DND-41 (cell line): ENCODE results near the gene ARHGEF12.

ENCODE experiments used
- ATAC-seq: fragments of 200-7000 bp; cut with Tn5 transposase; 3 replicates; pipeline ENCODE4 v1.9.1; 2021; ENCODE audit warnings: low read depth; ENCODE audit not compliant: insufficient read depth
- DNase-seq: peaks from one replicate; pipeline ENCODE4 v3.0.0-alpha.2; 2020
- H2AFZ ChIP-seq: 2 replicates; pipeline ENCODE4 v1.6.0; 2012; ENCODE audit warnings: low read depth, low read length
- H3K27ac ChIP-seq: 2 replicates; pipeline ENCODE4 v1.5.1; 2012; ENCODE audit warnings: low read length, inconsistent platforms
- H3K27me3 ChIP-seq: fragments of 200-600 bp; sonication (generic); 2 replicates; pipeline ENCODE4 v1.6.0; 2012; ENCODE audit warnings: low read length, mild to moderate bottlenecking, inconsistent platforms; ENCODE audit not compliant: insufficient read depth, poor library complexity
- H3K36me3 ChIP-seq: 2 replicates; pipeline ENCODE4 v1.5.1; 2012; ENCODE audit warnings: low read length, inconsistent platforms; ENCODE audit not compliant: insufficient read depth
- H3K4me1 ChIP-seq: 2 replicates; pipeline ENCODE4 v1.5.1; 2012; ENCODE audit warnings: mild to moderate bottlenecking, low read length; ENCODE audit not compliant: insufficient read depth
- H3K4me2 ChIP-seq: 2 replicates; pipeline ENCODE4 v1.6.0; 2012; ENCODE audit warnings: mild to moderate bottlenecking, moderate library complexity, low read length, inconsistent platforms; ENCODE audit not compliant: insufficient read depth
- H3K4me3 ChIP-seq, 2 experiments: fragments of 200-600 bp in 1 of 2; shearing (Covaris generic) in 1 of 2; 2 replicates each; pipeline ENCODE4 v1.5.1; 2012 to 2016; ENCODE audit warnings: inconsistent platforms in 2 of 2, low read length in 2 of 2, mild to moderate bottlenecking in 2 of 2, low read depth in 1 of 2, moderate library complexity in 1 of 2
- H3K79me2 ChIP-seq: 2 replicates; pipeline ENCODE4 v1.6.0; 2012; ENCODE audit warnings: low read length, inconsistent platforms; ENCODE audit not compliant: insufficient read depth
- H3K9ac ChIP-seq: 2 replicates; pipeline ENCODE4 v1.6.0; 2012; ENCODE audit warnings: low read depth, mild to moderate bottlenecking, inconsistent platforms, low read length, moderate library complexity
- H3K9me3 ChIP-seq: 2 replicates; pipeline ENCODE4 v1.5.1; 2012; ENCODE audit warnings: low read length, moderate library complexity, mild to moderate bottlenecking, inconsistent platforms; ENCODE audit not compliant: insufficient read depth, severe bottlenecking
- H4K20me1 ChIP-seq: 2 replicates; pipeline ENCODE4 v1.6.0; 2012; ENCODE audit warnings: low read length; ENCODE audit not compliant: insufficient read depth
- EZH2 ChIP-seq: IDR thresholded peaks from 3 replicates; pipeline ENCODE4 v1.6.1; 2012; ENCODE audit warnings: borderline replicate concordance, low read depth, mild to moderate bottlenecking, moderate library complexity, low read length, inconsistent platforms; ENCODE audit not compliant: severe bottlenecking
- TF ChIP-seq, protein P1 (sequence below): IDR thresholded peaks from 2 replicates; pipeline ENCODE4 v1.5.1; 2012; ENCODE audit warnings: borderline replicate concordance, low read length, moderate library complexity, mild to moderate bottlenecking; ENCODE audit not compliant: poor library complexity, severe bottlenecking; ENCODE audit errors: extremely low read depth

ARHGEF12 gene

GRCh38 chr11:120446802-120447201 lies 110.6 kb downstream of the ARHGEF12 start:
- Histone ChIP-seq H3K27me3 (peaks cover 12% of the 10 kb centered on the region), H3K79me2 (no peaks in the 10 kb centered on the region), H3K4me1 (no peaks in the 10 kb centered on the region), H3K4me3 (no peak overlapping the region), H2AFZ (no peak overlapping the region), H3K27ac (no peak overlapping the region), H3K9me3 (no peaks in the 10 kb centered on the region), H3K4me2 (no peak overlapping the region), H3K9ac (no peak overlapping the region), H4K20me1 (no peaks in the 10 kb centered on the region), H3K36me3 (no peaks in the 10 kb centered on the region)
- DNase-seq (no peak), ATAC-seq (no peak)
- TF ChIP-seq, protein P1, sequence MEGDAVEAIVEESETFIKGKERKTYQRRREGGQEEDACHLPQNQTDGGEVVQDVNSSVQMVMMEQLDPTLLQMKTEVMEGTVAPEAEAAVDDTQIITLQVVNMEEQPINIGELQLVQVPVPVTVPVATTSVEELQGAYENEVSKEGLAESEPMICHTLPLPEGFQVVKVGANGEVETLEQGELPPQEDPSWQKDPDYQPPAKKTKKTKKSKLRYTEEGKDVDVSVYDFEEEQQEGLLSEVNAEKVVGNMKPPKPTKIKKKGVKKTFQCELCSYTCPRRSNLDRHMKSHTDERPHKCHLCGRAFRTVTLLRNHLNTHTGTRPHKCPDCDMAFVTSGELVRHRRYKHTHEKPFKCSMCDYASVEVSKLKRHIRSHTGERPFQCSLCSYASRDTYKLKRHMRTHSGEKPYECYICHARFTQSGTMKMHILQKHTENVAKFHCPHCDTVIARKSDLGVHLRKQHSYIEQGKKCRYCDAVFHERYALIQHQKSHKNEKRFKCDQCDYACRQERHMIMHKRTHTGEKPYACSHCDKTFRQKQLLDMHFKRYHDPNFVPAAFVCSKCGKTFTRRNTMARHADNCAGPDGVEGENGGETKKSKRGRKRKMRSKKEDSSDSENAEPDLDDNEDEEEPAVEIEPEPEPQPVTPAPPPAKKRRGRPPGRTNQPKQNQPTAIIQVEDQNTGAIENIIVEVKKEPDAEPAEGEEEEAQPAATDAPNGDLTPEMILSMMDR: no peak
- no peak for TF ChIP-seq EZH2

DNA sequence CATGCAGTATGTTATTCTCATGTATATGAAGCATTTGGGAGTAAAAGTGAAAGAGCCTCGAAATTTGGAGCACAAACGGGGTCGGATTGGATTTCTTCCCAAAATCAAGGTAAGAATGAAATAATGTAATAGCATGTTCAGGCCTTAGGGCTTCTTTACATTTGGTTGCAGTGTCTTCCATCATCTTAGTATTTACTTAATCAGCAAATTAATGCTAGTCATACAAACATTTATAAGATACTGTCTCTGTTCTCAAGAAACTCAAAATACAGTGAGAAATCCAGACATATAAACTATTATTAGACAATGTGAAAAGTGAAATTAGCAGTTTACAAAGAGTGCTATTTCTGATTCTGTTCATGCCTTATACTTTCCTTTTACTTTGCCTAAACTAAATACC lies 112.0 kb downstream of the ARHGEF12 start:
- Histone ChIP-seq H3K36me3 (no peaks in the 10 kb centered on the region), H3K4me3 (no peak overlapping the region), H3K4me2 (no peak overlapping the region), H3K27ac (no peak overlapping the region), H3K79me2 (no peaks in the 10 kb centered on the region), H3K9me3 (no peaks in the 10 kb centered on the region), H4K20me1 (no peaks in the 10 kb centered on the region), H2AFZ (no peak overlapping the region), H3K9ac (no peak overlapping the region), H3K27me3 (peaks cover 18% of the 10 kb centered on the region), H3K4me1 (no peaks in the 10 kb centered on the region)
- ATAC-seq (no peak), DNase-seq (no peak)
- TF ChIP-seq, protein P1: no peak
- no peak for TF ChIP-seq EZH2

DNA sequence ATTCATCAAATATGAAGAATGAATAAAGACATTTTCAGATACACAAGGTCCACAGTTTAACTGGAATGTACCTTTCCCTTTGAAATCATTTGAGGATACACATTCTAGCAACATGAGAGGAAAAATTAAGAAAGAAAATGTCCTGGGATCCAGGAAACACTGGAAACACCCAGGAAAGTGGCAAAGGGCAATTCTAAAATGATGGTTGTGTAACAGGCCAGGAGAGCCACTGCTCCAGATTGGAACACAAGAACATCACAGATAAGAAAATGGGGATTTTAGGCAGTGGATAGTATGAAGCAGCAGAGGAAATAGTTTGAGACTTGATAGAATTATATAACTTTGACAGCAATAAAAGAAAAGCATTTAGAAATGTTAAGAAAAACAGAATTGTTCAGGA lies 119.3 kb downstream of the ARHGEF12 start:
- Histone ChIP-seq H3K36me3 (no peaks in the 10 kb centered on the region), H3K4me1 (no peaks in the 10 kb centered on the region), H3K27me3 (peaks cover 19% of the 10 kb centered on the region), H3K4me2 (no peak overlapping the region), H3K27ac (no peak overlapping the region), H3K4me3 (no peak overlapping the region), H4K20me1 (no peaks in the 10 kb centered on the region), H3K9ac (no peak overlapping the region), H3K79me2 (no peaks in the 10 kb centered on the region), H3K9me3 (no peaks in the 10 kb centered on the region), H2AFZ (no peak overlapping the region)
- DNase-seq: no peak
- ATAC-seq: no peak
- TF ChIP-seq, protein P1: no peak
- TF ChIP-seq EZH2: no peak

- no peaks in the 10 kb centered on the region for H3K79me2 ChIP-seq
- TF ChIP-seq, protein P1: no peak
- H4K20me1 ChIP-seq: no peaks in the 10 kb centered on the region
- H3K4me1 ChIP-seq: no peaks in the 10 kb centered on the region
- no peak overlapping the region for H3K9ac ChIP-seq
- H3K4me2 ChIP-seq: no peak overlapping the region
- H2AFZ ChIP-seq: no peak overlapping the region
- no peak overlapping the region for H3K4me3 ChIP-seq
- H3K27ac ChIP-seq: no peak overlapping the region
- no peaks in the 10 kb centered on the region for H3K36me3 ChIP-seq
- H3K27me3 ChIP-seq: peaks cover 10% of the 10 kb centered on the region
- H3K9me3 ChIP-seq: no peaks in the 10 kb centered on the region
- no peak for DNase-seq
- no peak for ATAC-seq
Observed at GRCh38 chr11:120457996-120458395, 121.8 kb downstream of the ARHGEF12 start.
